SIG-M5 treated with dmso at 0.1 percent for 504 hours (cell line): ENCODE results near the gene GAR1.
"Not testable (repeated sequence)": the region's sequence is repeated elsewhere in the genome, so short reads cannot be mapped to it uniquely, and the experiment has no call there.

Source experiments
- DNase-seq: peaks from one replicate; lab custom pipeline; 2025; ENCODE audit not compliant: unreplicated experiment; lab: John Stamatoyannopoulos, UW

The GAR1 gene

DNA sequence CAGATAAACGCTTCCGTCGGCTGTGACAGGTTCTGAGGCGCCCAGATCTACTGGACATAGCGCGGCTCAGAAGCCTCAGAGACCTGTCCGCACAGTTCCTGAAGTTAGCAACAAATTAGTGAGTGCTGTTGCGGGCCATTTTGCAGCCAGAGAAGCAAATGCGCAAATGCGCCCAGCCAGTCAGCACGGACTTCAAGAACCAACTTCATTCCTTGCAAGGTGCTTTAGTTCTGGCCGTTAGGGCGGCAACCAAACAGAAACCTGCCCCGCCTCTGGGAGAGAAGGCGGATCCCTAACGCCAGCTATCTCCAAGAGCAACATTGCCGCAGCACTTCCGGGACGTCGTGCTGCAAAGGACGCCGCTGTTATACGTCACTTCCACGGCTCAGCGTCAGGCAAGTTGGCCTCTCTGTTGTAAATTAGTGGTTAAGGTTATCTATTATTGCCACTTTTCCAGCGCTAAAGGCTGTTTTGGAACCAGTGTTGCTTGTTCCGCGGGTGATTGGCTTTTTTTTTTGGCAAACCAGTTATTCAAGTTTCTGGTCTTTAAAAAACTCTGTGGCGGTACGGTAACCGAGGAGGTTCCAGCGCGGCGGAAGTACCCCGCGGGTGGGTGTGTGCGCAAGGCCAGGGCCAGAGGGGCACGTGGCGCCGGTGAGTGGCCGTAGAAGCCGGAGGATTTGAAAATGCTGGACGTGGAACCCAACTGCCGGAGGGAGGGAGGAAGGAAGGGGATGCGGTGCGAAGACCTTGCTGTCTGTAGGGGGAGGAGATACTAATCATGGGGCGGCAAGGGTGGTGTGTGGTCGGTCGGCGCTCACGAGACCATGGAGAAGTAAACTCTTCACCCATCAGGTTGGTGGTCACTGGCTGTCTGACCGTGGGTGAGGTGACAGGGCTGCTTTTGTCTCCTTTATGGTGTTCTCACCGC lies at the start of gene GAR1:
Gene GAR1 (plus strand): TSS at position 612 of the 931 bp plus-strand sequence. CDS start 403 bp downstream, outside the sequence.
- peak; percentile 95 for DNase-seq

DNA sequence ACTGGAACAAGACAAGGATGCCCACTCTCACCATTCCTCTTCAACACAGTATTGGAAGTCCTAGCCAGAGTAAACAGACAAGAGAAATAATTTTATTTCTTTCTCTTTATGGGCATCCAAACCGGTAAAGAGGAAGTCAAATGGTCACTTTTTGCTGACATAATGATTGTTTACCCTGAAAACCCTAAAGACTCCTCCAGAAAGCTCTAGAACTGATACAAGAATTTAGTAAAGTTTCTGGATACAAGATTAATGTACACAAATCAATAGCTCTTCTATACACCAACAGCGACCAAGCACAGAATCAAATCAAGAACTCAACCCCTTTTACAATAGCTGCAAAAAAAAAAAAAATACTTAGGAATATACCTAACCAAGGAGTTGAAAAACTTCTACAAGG lies 33.5 kb upstream of the GAR1 start:
- not testable (repeated sequence) for DNase-seq

DNA sequence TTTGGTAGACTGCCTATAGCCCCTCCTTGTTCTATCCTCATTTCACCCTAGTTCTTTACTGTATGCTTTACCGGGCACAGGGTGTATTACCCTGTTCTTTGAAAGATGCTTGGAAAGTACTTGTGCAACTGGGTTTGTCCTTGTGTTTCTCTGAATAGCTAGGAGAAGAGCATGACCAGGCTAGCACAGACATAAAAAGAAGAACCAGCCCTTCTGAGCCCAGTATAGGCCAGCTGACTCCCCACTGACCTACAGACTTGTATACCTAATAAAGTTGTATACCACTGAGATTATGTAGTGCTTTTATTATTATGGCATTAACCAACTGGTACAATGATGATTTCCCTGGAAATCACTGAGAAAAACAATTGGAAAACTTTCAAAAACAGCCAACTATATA lies 28.7 kb upstream of the GAR1 start:
- no peak for DNase-seq

DNA sequence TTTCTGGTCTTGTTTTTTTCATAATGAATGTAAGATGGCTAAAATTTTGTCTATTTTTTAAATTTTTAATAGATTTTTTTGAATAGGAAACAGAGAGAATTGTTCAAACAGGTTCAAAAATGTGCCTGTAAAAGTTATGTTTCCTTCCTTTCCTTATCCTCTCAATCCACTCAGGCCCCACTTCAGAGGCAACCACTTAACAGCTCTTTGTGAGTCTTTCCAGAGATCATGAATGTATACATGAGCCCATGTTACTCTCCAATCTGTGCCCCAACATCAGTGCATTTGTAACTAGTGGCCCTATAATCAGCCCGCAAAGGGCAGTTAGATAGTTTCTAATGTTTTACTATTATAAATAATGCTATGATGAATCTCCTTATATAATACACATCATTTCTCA lies 27.8 kb upstream of the GAR1 start:
- DNase-seq, result no peak

DNA sequence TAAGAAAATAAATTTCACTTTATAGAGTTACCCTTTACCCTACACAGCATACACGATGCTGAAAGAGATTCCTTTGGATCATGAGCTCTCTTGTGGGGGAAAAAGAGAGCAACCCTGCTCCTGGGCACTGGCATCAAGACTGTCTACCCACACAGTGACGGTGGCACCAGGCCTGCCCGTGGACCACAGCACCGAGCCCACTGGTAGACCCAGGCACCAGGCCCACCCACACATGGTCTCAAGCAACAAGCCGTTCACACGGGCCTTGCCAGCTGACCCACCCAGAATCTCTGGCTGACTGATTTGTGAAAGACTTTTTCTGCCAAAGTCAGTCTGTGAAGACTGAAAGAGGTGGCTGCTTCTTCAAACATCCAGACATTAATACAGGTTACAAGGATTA lies 20.5 kb upstream of the GAR1 start:
- no peak for DNase-seq

DNA sequence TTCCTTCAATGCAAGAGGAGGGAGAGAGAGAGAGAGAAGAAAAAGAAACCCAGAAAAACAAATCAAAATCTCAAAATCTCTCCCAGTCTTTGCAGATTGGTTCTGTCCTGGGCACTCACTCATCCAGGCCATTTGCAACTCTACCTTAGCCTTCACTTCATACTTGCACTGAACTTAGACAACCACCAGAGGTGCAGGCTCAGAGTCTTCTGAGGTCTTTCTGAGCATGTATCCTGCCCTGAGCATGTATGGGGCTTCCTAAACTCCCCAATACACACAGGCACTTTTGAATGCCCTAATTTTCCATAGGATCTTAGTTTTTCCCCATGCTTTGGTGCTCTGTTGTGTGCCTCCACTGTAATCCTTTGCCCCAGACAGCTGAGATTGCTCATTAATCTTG lies 16.7 kb upstream of the GAR1 start:
- DNase-seq, result no peak

DNA sequence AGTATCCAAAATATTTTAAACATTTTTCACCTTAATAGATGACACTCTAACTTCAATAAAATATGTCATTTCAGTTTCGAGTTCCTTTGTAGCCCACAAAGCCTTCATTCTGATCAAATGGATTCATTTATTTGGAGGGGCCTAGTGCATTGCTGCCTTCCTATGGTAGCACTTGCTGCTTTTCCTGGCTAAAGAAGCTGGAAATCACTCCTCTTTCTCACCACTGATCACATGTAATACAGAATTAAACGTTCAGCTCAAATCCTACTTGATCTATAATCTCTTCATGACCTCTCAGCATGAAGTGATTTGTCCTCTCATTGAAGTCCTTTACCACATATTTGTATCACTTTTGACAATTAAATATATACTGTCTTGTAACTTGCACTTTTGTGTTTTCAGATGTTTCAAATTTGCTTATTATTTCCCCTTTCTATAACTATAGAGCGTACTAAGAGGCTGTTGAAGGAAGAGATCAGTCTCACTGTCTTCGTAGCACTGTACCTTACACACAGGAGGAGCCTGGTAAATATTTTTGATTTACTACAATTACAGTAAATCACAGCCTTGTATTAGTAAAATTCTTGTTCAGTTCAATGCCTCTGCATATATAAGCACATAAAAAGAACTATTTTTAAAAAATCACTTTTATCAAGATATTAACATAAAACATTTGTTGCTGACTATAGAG lies 14.3 kb upstream of the GAR1 start:
- no peak for DNase-seq

DNA sequence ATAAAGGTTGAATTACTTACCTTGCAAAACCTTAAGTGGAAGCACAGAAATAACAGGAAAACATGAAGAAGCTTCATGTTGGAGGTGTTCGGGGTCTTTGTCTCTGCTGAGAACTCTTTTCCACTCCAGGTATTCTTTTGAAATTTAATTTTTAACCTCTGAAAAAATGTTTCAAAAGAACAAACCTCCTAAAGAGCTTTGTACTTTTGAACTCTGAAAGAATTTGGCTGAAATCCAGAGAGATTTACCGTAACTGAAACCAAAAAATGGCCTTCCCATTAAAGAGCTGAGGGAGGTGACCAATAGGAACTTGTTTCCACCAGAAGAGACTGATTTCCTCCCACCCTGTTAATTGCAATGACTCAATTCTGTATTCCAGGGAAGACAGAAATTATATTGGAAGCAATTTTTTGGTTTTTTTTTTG lies 13.7 kb upstream of the GAR1 start, which contains the start of gene CFI:
Gene CFI (minus strand): TSS at position 105 of the 425 bp plus-strand sequence. CDS start 28 bp downstream, at position 77.
- DNase-seq, result no peak

DNA sequence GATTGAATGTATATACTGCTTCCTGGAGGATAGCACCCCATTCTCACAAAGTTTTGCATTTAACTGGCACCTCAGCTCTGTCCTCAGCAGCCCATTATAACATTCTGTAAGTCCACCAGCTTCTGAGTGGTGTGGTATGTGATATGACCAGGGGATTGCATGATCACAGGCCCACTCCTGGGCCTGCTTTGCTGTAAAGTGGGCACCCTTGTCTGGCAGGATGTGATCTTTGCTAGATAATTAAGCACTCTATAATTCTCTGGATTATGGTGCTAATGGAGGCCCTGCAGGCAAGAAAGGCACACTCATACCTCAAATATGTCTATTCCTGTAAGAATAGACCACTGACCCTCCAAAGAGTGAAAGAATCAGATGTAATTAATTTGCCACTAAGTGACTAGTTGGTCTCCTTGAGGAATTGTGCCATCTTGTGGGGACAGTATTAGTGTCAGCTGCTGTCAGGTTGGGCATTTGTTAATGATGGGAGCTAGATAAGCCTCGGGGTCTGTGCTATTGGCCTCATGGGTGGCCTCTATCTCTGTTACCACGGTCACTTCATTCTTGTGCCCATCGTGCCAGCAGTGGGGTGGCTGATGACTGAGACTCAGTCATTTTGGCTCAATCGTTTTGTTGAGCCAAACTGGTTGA lies 11.5 kb upstream of the GAR1 start:
- DNase-seq, result peak; percentile 29

DNA sequence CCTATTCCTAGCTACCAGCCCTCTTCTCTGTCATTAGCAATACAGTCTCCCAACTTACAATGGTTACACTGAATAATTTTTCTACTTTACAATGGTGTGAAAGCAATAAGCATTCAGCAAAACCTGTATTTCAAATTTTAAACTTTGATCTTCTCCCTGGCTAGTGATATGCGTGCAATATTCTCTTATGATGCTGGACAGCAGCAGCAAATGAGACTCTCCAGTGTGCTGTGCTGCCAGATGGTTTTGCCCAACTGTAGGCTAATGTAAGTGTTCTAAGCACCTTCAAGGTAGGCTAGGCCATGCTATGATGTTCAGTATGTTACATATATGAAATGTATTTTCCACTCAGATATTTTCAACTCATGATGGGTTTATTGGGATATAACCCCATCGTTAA lies 5.9 kb upstream of the GAR1 start:
- DNase-seq, result no peak

DNA sequence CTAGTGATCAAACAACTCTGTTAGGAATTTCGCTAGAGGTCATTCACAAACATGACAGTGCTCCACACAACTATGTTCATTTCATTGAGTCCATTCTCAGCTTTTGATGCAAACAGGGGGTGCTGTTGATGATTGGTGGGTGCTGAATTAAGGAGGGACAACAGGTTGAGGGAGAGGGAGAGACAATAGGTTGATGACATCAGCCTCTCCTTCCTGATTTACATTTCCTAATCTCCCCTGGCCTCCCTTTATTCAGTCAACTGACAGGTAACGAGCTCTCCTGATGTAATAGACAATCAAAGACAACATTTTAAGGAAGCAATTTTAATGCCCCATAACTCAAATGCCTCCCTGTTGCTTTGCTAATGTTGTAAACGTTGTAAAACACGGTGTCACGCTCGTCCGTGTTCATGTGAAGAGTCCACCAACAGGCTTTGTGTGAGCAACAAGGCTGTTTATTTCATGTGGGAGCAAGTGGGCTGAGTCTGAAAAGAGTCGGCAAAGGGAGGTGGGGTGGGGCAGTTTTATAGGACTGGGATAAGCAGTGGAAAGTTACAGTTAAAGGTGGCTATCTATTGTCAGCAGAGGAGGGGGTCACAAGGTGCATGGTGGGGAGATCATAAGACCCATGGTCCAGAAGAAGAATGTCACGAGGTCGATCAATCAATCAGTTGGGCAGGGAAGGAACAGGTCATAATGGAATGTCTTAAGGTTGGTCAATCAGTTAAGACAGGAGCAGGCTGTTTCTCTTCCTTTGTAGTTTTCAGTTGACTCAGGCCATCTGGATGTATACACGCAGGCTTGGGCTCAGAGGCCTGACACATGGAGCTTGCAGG lies 4.8 kb upstream of the GAR1 start:
- no peak for DNase-seq

DNA sequence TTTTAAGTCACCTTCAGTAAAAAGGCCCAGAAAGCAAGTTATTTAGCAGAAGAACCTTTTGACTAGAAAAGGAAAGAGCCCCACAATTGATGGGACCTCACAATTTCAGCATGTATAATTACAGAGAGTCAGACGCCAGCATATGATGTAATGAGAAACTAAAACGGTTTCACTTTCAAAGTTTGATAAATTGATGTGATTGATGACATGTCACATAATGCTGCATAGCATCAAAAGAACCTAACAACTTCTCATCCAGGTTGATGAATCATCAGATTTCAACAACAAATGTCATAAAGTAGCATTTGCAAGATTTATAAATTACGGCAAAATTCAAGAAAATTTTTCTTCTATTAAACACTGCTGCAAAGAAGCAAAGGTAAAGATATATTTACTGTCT lies 3.9 kb upstream of the GAR1 start:
- DNase-seq, result no peak

DNA sequence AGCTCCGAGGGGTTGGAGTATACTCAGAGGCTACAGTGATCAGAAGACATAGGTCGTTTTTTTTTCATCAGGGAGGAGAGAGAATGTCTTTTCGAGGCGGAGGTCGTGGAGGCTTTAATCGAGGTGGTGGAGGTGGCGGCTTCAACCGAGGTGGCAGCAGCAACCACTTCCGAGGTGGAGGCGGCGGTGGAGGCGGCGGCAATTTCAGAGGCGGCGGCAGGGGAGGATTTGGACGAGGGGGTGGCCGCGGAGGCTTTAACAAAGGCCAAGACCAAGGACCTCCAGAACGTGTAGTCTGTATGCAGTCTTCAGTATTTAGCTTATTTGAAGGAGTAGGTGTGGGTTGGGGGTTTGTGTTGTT lies 500 bp downstream of the GAR1 start:
- no peak for DNase-seq

DNA sequence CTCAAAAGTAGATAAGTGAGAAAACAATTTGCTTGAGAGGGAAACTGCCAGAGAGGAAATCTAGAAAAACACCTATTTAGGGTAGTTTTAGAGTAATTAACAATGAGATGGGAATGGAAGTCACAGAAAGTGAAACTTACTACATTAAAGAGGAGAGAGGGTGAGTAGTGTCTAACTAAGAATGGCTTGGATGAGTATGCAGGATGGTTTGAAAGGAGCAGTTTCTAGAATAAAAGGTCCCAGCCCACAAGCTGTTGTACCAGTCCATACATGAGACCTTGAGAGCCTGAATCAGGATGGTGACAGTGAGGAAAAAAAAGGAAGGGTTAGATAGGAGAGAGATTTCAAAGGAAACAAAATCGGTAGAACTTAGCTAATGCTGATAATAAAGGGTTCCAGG lies 1.3 kb downstream of the GAR1 start:
- no peak for DNase-seq

DNA sequence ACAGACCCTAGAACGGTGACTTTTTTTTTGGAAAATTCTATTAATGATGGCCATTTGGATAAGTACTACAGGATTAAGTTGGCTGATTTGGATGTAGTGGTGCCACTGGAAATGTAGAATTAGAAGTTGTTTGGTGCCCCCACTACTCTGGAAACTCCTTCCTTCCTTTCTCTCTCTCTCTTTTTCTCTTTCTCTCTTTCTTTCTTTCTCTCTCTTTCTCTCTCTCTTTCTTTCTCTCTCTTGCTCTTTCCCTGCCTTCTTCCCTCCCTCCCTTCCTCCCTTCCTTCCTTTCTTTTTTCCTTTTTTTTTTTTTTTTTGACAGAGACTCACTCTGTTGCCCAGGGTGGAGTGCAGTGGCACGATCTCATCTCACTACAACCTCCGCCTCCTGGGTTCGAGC lies 2.7 kb downstream of the GAR1 start:
- no peak for DNase-seq

DNA sequence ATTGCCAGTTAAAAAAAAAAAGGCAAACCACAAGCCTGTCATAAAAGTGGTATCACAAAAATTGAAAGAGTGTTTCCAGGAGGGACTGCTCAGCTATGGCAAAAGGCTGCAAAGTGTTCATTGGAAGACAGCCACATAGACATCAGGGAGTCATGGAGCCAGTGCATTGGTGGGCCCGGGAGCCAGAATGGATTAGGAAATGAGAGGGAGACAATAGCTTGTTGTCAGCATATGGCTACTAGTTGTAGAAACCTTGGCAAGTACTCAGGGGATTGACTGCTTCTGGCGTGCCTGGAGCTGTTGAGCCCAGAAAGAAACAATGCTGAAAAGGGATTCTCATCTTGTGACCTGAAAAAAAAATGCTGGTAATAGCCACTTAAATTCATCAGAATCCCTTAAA lies 5.0 kb downstream of the GAR1 start:
- DNase-seq, result no peak

DNA sequence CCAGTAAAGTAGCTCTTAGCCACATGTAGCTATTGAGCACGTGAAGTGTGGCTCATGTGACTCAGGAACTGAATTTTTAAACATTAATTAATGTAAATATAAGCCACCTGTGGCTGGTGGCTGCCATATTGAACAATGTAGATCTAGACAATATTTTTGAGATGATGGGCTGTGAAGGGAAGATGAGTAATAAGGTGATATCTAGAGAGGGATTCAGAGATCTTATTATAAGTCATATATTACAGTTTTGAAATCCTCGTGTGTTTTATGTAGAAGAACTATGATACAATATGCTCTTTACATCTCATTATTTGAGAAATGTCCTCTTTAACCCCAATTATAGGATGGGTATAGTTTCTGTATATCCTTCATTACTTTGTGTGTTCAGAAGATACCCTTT lies 5.6 kb downstream of the GAR1 start:
- DNase-seq, result no peak

DNA sequence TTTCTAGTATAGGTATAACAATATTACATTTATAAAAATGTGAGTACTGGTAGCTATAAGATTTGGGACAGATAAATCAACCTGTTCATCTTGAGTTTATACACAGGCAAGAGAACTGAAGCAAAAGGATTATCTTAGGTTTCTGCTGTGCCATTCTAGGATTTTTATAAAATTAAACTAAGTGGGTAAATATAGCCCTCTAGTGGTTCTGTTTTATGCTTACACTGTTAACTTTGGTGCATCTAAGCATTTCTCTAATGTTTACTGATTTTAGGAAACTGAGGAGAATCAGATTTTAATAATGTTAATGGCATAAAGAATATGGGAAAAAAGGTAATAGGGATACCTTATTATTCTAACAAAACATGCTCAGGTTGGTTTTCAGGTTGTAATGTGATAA lies 11.2 kb downstream of the GAR1 start:
- DNase-seq, result peak; percentile 13

DNA sequence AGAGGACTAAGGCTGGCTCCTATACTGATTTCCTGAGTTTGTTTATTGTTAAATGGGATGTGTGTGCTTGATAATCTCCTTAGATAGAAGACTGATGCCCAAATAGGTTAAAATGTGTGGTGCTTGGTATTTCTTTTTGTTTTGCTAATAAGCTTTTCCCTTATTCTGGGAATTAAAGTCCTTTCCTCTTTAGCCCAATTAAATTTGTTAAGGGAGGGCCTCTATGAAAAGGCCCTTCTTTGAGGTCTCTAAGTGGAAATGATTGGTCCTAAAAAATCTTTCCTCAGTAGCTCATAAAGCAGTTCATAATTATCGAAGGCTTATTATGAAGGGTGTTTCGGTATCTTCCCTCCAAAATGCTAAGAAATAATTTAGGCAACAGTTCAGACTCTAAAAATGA lies 12.1 kb downstream of the GAR1 start, which contains the start of gene RRH:
Gene RRH (plus strand): TSS at position 301 of the 400 bp plus-strand sequence. CDS start 56 bp downstream, at position 357.
- DNase-seq, result no peak

DNA sequence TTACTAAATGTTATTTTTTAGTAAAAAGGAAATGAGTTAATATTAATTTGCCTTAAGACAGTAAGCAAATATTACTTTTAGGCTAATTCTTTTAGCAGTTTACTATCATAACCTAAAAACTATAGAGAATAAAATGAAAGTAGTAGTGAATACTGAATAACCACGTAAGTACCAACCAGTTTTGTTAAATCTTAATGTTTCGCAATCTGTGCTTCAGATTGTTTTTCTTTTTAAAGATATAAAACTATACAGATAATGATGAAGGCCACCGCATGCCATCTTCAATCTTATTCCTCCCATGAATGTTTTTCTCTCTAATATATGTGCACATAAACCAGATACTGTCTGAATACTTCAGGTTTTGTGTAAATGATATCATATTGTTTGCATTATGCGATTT lies 18.2 kb downstream of the GAR1 start:
- no peak for DNase-seq

DNA sequence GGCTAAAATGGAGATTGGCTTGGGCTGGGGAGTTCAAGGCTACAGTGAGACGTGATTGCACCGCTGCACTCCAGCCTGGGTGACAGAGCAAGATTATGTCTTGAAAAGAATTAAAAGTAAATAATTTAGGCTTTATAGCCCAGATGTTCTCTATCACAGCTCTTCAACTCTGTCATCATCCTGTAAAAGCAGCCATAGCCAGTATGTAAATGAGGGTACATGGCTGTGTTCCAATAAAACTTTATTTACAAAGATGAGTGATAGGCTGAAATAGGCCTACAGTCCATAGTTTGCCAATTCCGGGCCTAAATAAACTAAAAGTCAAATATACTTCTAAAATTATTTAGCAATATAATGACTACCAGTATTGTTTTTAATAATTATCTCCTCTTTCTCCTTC lies 21.4 kb downstream of the GAR1 start:
- no peak for DNase-seq
